GM10847 (cell line): Measurements from ENCODE around the gene MVB12A.

Experiments used
- POLR2A ChIP-seq: IDR thresholded peaks from 2 replicates; pipeline ENCODE4 v1.6.1; 2011; ENCODE audit not compliant: insufficient read length; ENCODE audit errors: extremely low read depth

MVB12A gene

GRCh38 chr19:17470068-17470841 lies 50.4 kb downstream of the MVB12A start, which contains the start of gene SLC27A1:
SLC27A1 (plus strand) TSS chr19:17470524; CDS start chr19:17470541, 17 bp downstream.
- TF ChIP-seq POLR2A, result no peak

GRCh38 chr19:17471410-17472125 lies 51.7 kb downstream of the MVB12A start:
- TF ChIP-seq POLR2A, result no peak

GRCh38 chr19:17473041-17473440 lies 53.2 kb downstream of the MVB12A start:
- TF ChIP-seq POLR2A, result no peak
